HG03520 (cell line): Measurements from ENCODE around the gene ZSWIM5.
"Not testable (repeated sequence)": the region's sequence is repeated elsewhere in the genome, so short reads cannot be mapped to it uniquely, and the experiment has no call there.

Experiments
- ATAC-seq: cut with Tn5 transposase; IDR thresholded peaks from one replicate; pipeline ENCODE4 v1.9.1; 2021; ENCODE audit warnings: mild to moderate bottlenecking, moderate library complexity; ENCODE audit not compliant: unreplicated experiment

The ZSWIM5 gene

DNA sequence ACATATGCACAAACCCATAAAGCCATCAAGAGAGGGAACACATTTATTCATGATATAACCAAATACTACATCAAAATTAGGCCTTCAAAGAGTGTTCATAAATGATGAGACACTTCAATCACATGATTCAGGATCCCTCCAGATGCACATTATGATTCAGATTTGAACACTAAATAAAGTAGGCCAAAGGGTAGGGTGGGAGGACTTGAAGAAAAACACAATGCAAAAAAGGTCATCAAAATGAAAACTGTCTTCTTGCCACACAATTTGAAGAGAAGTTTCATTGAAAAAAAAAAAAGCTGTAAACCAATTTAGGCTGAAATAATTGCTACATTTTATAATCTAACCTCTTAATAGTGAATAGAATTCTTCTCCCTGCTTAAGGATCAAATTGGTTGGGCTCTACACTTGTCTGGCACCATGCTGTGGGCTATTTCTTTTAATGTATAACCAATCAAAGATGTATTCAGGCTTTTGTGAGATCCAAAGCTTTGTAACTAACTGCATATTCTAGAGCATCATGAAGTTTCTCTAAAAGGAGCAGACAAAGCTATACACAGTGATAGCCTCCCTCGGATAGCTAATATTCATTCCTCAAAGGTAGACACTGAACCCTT lies 58.1 kb downstream of the ZSWIM5 start:
- no peak for ATAC-seq

DNA sequence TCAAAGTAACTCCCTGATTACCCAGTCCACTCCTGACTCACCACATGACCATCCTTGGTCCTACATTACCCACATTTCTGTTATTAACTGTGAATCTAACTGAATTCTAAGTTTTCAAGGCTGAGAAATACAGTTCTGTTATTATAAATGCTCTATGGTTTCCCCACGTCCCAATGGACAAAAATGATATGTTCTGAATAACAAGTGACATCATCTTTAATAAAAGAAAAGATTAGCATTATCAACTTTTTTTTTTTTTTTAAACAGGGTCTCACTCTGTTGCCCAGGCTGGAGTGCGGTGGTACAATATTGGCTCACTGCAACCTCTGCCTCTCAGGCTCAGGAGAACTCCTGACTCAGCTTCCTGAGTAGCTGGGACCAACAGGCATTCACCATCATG lies 59.6 kb downstream of the ZSWIM5 start:
- ATAC-seq: no peak

DNA sequence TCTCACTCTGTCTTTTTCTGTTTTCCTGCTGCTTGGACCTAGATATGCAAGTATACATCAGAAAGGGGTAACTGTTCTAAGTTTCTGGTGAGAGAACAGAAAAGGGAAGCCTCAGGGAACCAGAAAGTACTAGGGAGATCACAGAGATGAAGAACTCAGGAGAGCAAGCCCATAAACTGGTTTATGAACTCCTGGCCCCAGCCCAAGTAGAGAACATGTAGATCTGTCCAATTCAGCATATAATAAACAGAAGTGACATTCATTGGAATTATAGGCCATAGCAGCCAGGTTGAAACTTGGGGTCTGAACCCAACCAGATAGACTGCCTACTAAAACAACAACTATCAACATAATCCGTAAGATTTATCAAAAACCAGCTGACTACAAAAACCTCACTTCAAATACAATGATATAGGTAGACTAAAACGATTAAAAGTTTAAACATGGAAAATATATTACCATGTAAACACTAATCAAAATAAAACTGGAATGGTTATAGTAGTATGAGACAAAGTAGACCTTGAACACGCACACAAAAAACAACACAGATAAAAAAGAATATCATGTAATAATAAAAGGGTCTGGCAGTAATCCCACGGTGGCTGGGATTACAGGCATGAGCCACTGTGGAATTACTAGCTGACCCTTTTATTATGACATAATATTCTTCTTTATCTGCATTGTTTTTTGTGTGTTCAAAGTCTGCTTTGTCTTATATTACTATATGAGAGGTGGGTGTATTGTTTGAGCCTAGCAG lies 65.0 kb downstream of the ZSWIM5 start:
- no peak for ATAC-seq

DNA sequence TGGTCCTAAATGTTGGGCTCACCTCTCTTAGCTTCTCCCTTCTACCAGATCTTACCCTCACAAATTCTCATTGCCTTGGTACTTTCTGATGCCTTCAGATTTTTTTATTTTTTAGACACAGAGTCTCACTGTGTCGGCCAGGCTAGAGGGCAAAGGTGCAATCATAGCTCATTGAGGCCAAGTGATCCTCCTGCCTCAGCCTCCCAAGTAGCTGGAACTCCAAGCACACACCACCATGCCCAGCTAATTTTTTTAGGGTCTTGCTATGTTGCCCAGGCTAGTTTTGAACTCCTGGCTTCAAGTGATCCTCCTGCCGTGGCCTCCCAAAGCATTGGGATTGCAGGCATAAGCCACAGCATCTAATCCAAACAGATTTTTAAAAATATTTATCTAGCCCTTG lies 69.4 kb downstream of the ZSWIM5 start:
- no peak for ATAC-seq

DNA sequence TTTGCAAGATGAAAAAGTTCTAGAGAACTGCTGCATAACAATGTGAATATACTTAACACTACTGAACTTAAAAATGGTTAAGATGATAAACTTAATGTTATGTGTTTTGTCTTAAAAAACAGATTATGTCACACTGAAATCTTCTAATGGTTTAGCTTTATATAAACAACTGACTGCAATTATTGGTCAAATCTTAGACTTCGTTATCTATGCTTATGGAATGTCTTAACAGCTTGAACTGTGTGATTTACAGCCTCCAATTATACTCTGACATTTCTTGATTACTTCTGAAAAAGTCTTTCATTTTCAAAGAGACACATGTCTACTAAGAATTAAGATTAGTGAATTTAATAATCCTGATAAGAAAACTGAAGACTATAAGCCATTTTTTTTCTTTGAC lies 71.1 kb downstream of the ZSWIM5 start:
- ATAC-seq: no peak

GRCh38 chr1:45134461-45134873 lies 71.9 kb downstream of the ZSWIM5 start:
- ATAC-seq: no peak

GRCh38 chr1:45132719-45133118 lies 73.7 kb downstream of the ZSWIM5 start:
- ATAC-seq: not testable (repeated sequence)

- ATAC-seq: no peak
Measured at GRCh38 chr1:45123358-45123757, 83.0 kb downstream of the ZSWIM5 start.

DNA sequence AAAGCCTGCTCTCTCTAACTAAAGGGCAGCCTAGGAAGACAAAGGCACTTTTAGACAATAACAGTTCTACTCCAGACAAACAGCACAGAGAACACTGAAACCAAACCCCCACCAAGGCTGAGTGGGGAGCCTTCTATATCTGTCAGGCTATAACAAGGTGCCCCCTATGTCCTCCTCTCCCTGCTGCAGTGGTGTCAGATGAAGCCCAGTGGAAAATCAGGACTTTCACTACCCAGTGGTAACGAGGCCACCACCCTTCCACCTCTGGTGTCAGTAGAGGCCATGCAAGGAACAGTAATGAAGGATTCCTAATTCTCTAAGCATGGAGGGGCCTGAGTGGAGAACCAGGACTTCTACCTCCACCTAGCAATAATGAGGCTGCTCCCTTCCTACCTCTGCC lies 83.7 kb downstream of the ZSWIM5 start:
- no peak for ATAC-seq

- ATAC-seq: no peak
Measured at GRCh38 chr1:45117766-45118165, 88.6 kb downstream of the ZSWIM5 start.

GRCh38 chr1:45116820-45117219 lies 89.6 kb downstream of the ZSWIM5 start:
- ATAC-seq: no peak

DNA sequence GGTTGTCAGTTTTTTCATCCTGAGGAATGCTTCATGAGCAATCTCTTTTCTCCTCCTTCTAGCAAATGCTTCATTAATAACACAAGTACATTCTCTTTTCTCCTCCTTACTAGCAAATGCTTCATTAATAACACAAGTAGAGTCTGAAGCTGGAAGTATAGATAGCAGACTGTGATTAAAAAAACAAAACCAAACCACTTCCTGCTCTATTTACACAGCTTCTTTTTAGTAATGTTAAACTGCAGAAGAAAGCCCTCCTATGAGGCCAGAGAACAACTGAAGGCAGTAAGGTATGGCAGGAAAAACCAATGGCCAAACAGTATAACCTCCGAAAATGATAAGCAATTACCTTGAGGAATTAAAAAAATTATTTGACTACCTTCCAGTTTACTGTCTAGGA lies 90.1 kb downstream of the ZSWIM5 start:
- ATAC-seq: no peak

- ATAC-seq: not testable (repeated sequence)
Measured at GRCh38 chr1:45115198-45115597, 91.2 kb downstream of the ZSWIM5 start.

GRCh38 chr1:45112661-45113060 lies 93.7 kb downstream of the ZSWIM5 start:
- no peak for ATAC-seq

DNA sequence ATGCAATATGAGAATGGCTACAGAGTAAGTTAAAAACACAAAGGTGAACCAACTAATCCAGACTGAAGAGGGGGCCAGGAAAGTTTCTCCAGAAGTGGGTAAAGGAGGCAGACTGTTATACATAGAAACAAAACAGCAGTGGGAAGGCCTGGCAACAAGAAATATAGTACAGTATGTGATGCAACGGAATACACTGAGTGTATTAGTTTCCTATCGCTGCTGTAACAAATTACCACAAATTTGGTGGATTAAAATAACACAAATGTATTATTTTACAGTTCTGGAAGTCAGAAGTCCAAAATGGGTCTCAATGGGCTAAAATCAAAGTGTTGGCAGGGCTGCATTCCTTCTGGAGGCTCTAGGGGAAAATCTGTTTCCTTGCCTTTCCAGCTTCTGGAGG lies 95.2 kb downstream of the ZSWIM5 start:
- no peak for ATAC-seq

DNA sequence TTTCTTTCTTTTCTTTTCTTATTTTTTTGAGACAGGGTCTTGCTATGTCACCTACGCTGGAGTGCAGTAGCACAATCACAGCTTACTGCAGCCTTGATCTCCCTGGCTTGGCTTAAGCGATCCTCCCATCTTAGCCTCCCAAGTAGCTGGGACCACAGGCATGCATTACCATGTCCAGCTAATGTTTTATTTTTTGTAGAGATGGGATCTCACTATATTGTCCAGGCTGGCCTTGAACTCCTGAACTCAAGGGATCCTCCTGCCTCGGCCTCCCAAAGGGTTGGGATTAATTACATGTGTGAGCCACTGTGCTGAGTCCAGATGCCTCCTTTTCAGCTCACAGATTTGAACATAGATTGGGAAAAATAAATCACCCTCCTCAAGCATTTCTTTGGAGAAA lies 98.6 kb downstream of the ZSWIM5 start:
- ATAC-seq: no peak

DNA sequence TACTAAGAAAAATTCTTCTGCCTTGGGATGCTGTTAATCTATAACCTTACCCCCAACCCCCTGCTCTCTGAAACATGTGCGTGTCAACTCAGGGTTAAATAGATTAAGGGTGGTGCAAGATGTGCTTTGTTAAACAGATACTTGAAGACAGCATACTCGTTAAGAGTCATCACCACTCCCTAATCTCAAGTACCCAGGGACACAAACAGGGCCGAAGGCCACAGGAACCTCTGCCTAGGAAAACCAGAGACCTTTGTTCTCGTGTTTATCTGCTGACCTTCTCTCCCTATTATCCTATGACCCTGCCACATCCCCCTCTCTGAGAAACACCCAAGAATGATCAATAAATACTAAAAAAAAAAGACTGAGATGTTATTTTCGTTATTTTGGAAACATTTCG lies 99.5 kb downstream of the ZSWIM5 start:
- not testable (repeated sequence) for ATAC-seq

DNA sequence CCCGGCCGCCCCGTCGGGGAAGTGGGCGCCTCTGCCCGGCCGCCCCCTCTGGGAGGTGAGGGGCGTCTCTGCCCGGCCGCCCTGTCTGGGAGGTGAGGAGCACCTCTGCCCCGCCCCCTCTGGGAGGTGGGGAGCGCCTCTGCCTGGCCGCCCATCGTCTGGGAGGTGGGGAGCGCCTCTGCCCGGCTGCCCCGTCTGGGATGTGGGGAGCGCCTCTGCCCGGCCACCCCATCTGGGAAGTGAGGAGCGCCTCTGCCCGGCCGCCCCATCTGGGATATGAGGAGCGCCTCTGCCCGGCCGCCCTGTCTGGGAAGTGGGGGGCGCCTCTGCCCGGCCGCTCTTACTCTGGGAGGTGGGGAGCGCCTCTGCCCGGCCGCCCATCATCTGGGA lies 100.3 kb downstream of the ZSWIM5 start:
- ATAC-seq: not testable (repeated sequence)

DNA sequence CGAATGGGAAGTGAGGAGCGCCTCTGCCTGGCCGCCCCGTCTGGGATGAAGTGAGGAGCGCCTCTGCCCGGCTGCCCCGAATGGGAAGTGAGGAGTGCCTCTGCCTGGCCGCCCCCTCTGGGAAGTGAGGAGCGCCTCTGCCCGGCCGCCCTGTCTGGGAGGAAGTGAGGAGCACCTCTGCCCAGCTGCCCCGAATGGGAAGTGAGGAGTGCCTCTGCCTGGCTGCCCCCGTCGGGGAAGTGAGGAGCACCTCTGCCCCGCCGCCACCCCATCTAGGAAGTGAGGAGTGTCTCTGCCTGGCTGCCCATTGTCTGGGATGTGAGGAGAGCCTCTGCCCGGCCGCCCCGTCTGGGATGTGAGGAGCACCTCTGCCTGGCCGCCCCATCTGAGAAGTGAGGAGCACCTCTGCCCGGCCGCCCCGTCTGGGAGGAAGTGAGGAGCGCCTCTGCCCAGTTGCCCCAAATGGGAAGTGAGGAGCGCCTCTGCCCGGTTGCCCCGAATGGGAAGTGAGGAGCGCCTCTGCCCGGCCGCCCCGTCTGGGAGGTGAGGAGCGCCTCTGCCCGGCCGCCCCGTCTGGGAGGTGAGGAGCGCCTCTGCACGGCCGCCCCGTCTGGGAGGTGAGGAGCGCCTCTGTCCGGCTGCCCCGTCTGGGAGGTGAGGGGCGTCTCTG lies 100.8 kb downstream of the ZSWIM5 start:
- ATAC-seq: not testable (repeated sequence)

DNA sequence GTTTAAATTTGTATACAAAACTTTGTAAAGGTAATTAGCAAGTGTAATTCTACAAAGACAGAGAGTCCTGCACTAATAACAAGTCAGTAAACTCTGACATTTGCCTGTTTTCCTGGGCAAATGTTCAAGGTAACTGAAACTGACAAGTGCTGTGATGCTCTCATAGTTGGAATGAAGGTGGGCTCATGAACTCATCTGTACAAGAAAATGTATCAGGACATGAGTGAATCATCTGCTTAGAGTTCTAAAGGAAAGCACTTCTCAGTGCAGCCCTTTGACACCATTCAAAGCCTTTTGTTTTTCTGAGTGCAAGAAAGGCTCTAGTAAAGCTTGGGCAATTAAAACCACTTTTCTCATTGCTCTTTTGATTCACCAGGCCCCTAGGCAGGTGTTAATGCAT lies 102.9 kb downstream of the ZSWIM5 start:
- ATAC-seq: no peak

DNA sequence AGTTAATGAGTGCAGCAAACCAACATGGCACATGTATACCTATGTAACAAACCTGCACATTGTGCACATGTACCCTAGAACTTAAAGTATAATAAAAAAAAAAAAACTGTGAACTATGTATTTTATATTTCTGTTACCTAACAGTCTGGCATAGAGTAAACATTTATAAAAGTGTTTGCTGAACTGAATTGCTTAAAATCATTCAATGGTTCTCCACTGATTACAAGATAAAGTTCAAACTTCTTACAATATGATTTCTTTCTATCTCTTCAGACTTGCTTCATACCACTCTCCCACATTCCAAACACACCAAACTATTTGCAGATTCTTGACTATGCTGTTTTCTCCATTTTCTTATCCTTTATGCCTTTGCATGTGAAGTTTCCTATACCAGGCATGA lies 104.5 kb downstream of the ZSWIM5 start:
- ATAC-seq: no peak

DNA sequence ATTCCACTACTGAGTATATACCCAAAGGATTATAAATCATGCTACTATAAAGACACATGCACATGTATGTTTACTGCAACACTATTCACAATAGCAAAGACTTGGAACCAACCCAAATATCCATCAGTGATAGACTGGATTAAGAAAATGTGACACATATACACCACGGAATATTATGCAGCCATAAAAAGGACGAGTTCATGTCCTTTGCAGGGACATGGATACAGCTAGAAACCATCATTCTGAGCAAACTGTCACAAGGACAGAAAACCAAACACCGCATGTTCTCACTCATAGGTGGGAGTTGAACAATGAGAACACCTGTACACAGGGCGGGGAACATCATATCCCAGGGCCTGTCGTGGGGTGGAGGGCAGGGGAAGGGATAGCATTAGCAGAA lies 104.9 kb downstream of the ZSWIM5 start:
- ATAC-seq: not testable (repeated sequence)
